Lower leg skin (tissue), 4 donors: ENCODE measurements around the gene AVP. TPM values are rescaled to one million over a fixed set of nuclear protein-coding genes. Genes with fewer than 3 reads are reported as not detected.

Source experiments
- DNase-seq, 2 donors: peaks; one replicate each; pipeline ENCODE4 v3.0.0-alpha.2; 2019; ENCODE audit warnings: low spot score in 2 of 2
- H3K4me3 ChIP-seq: fragments of 200-600 bp; sonication (generic); 2 replicates; pipeline ENCODE4 v1.5.1; 2017; ENCODE audit warnings: mild to moderate bottlenecking, low read depth; ENCODE audit not compliant: poor library complexity, severe bottlenecking
- POLR2A ChIP-seq, 2 donors: fragments of 450-650 bp; IDR thresholded peaks; one replicate each; pipeline ENCODE4 v1.6.1; 2016 to 2017; ENCODE audit warnings: antibody characterized with exemption in 2 of 2, mild to moderate bottlenecking in 1 of 2, moderate library complexity in 1 of 2
- WGBS, 2 donors: methylation state at CpG; one replicate each; pipeline ENCODE4 v1.1.5; 2018; 5-methylcytosine and 5-hydroxymethylcytosine counted together
- intact Hi-C: fragments of 100-400 bp; cut with DNase I; formaldehyde crosslinking; loops from one replicate; pipeline ENCODE4 v1.15.0; 2023; ENCODE audit warnings: low total_unique reads
- total RNA-seq, 4 donors: library from RNA; depleted of rRNA; stranded (reverse); fragments of >200 nt; gene quantifications; one replicate each; pipeline ENCODE4 v1.1.0, GENCODE V29; 2016
- TF ChIP-seq, protein P1 (sequence below), 3 donors: fragments of 450-650 bp; IDR thresholded peaks; one replicate each; pipeline ENCODE4 v1.5.1; 2016; ENCODE audit warnings: antibody characterized with exemption in 3 of 3, mild to moderate bottlenecking in 3 of 3, moderate library complexity in 2 of 3

AVP gene
- total RNA-seq, 4 donors from 2014 or later, result not detected

DNA sequence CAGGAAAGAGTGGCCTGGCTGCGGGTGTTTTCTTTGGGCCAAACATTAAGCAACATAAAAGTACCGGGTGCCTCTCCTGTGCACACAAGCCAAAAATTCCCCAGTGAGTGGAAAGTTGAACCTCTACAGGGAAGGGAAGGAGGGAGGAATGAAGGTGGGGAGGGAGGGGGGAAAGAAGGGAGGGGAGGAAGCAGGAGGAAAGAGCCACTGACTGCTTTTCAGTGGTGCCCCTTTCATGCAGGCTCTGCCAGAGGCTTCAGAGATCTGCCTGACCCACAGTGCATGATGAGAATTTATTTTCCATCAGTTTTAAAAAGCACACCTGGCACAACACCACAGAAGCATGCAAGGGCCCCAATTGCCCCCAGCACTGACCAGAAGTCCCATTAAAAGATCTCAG, 27.5 kb upstream of the AVP start:
- TF ChIP-seq, protein P1, sequence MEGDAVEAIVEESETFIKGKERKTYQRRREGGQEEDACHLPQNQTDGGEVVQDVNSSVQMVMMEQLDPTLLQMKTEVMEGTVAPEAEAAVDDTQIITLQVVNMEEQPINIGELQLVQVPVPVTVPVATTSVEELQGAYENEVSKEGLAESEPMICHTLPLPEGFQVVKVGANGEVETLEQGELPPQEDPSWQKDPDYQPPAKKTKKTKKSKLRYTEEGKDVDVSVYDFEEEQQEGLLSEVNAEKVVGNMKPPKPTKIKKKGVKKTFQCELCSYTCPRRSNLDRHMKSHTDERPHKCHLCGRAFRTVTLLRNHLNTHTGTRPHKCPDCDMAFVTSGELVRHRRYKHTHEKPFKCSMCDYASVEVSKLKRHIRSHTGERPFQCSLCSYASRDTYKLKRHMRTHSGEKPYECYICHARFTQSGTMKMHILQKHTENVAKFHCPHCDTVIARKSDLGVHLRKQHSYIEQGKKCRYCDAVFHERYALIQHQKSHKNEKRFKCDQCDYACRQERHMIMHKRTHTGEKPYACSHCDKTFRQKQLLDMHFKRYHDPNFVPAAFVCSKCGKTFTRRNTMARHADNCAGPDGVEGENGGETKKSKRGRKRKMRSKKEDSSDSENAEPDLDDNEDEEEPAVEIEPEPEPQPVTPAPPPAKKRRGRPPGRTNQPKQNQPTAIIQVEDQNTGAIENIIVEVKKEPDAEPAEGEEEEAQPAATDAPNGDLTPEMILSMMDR (IDR thresholded peaks at IDR 0.05), result no peak
- TF ChIP-seq POLR2A (IDR thresholded peaks at IDR 0.05), result no peak
- WGBS, 2 donors, result 60 to 79% methylated on average over 2 of the region's 2 CpGs
- intact Hi-C loops, result no loop called here
- no peak overlapping the region for H3K4me3 ChIP-seq
- no peak for DNase-seq

DNA sequence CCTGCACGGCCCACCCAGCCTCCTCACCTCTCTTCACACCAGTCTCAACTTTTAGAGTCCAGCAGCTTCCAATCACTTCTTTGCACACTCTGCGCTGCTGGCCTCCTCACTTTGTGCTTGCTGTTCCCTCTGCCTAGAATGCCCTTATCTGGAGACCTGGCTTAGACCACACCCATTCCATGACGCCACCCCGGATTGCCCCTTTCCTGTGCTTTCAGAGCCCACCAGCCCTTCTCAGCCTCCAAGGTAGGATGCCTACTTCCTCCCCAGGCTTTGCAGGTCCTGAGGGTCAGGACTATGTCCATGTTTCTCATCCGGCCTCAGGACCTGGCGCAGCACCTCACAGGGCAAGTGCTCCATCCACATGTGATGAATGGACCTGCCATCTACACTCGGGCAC, 27.0 kb upstream of the AVP start:
- no peak for DNase-seq
- H3K4me3 ChIP-seq, result no peak overlapping the region
- 91 to 97% methylated on average over 7 of the region's 7 CpGs for WGBS, 2 donors
- TF ChIP-seq, protein P1 (IDR thresholded peaks at IDR 0.05), result no peak
- TF ChIP-seq POLR2A (IDR thresholded peaks at IDR 0.05), result no peak
- intact Hi-C loops, result no loop called here

- WGBS, 2 donors, result 88 to 93% methylated on average over 18 to 23 of the region's 23 CpGs
- no peak for TF ChIP-seq POLR2A (IDR thresholded peaks at IDR 0.05)
- TF ChIP-seq, protein P1 (IDR thresholded peaks at IDR 0.05), result no peak
- intact Hi-C loops, result no loop called here
- DNase-seq, result no peak
- H3K4me3 ChIP-seq, result no peak overlapping the region
Observed at GRCh38 chr20:3109350-3110302, 25.1 kb upstream of the AVP start.

- intact Hi-C loops, result no loop called here
- H3K4me3 ChIP-seq, result no peak overlapping the region
- WGBS, 2 donors, result 93 to 95% methylated on average over 12 of the region's 12 CpGs
- no peak for DNase-seq
- TF ChIP-seq POLR2A (IDR thresholded peaks at IDR 0.05), result no peak
- TF ChIP-seq, protein P1 (IDR thresholded peaks at IDR 0.05), result no peak
Observed at GRCh38 chr20:3107464-3108025, 23.0 kb upstream of the AVP start.

GRCh38 chr20:3106658-3107463, 22.3 kb upstream of the AVP start:
- WGBS, 2 donors, result 86 to 87% methylated on average over 14 of the region's 14 CpGs
- TF ChIP-seq, protein P1 (IDR thresholded peaks at IDR 0.05), result no peak
- no peak for TF ChIP-seq POLR2A (IDR thresholded peaks at IDR 0.05)
- no peak for DNase-seq
- H3K4me3 ChIP-seq, result no peak overlapping the region
- intact Hi-C loops, result no loop called here
